Esophagus squamous epithelium (tissue), 4 donors: Measurements from ENCODE around the gene ZSCAN5B.

Source experiments
- CTCF ChIP-seq, 6 experiments: fragments of 450-650 bp in 4 of 6; fragments of 200-600 bp in 2 of 6; sonication (generic) in 2 of 6; IDR thresholded peaks; one replicate each; pipeline ENCODE4 v1.5.1; 2016 to 2019; ENCODE audit warnings: antibody characterized with exemption in 6 of 6, mild to moderate bottlenecking in 4 of 6, moderate library complexity in 4 of 6
- POLR2A ChIP-seq, 4 donors: fragments of 450-650 bp; IDR thresholded peaks; one replicate each; pipeline ENCODE4 v1.6.1; 2017; ENCODE audit warnings: antibody characterized with exemption in 4 of 4, mild to moderate bottlenecking in 4 of 4, moderate library complexity in 3 of 4

- TF ChIP-seq CTCF (IDR thresholded peaks at IDR 0.05) (no peak), POLR2A (IDR thresholded peaks at IDR 0.05) (no peak)
These were observed 47.6 kb upstream of the ZSCAN5B start for GRCh38 chr19:56245121-56245740.
